Measurements from ENCODE around the gene MYF6.

Gene MYF6

GRCh38 chr12:80709811-80710726, 2.6 kb downstream of the MYF6 start:
- H3K4me3 ChIP-seq (ENCODE audit: low read depth, low read length), result no peak overlapping the region
- in situ Hi-C loops (cut with HindIII; ENCODE audit: low sequenced_read_pairs), result no loop called here
- peak; percentile 31 for TF ChIP-seq CTCF (IDR thresholded peaks at IDR 0.05; ENCODE audit: low read depth, low read length, missing control alignments)
- no peak for DNase-seq (ENCODE audit: low read depth)

DNA sequence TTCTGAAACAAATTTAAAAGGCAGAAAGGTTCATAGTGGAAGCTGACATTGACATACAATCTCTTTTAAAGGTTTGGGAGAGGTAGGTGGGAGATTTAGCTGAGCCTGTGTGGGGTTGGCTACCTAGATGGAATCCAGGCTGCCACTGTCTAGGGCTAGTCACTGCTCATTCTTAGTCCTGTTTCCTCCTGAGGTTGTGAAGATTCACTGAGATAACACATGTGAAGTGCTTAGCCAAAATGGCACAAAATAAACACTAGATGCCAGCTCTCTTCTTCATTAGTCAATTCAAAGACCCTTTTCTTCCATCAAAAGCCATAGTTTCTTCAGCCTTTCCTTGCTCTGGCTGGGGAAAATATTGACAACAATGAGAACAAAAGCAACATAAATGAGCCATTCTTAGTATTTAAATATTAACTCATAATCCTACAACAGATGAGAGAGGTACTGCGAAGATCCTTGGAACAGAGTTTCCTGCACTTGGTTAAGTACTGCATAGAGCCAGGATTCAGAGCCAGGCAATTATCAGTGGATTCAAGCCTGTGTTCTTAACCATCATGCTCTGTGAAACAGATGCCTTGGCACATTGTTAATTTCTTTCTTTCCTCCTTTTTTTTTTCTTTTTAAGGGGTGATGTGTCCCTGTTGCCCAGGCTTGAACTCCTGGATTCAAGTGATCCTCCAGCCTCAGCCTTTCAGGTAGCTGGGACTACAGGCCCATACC, 3.5 kb downstream of the MYF6 start:
- no peak overlapping the region for H3K4me3 ChIP-seq (ENCODE audit: low read depth, low read length)
- in situ Hi-C loops (cut with HindIII; ENCODE audit: low sequenced_read_pairs), result no loop called here
- DNase-seq (ENCODE audit: low read depth), result no peak
- no peak for TF ChIP-seq CTCF (IDR thresholded peaks at IDR 0.05; ENCODE audit: low read depth, low read length, missing control alignments)

GRCh38 chr12:80711866-80712265, 4.4 kb downstream of the MYF6 start:
- in situ Hi-C loops (cut with HindIII; ENCODE audit: low sequenced_read_pairs), result no loop called here
- no peak overlapping the region for H3K4me3 ChIP-seq (ENCODE audit: low read depth, low read length)
- no peak for TF ChIP-seq CTCF (IDR thresholded peaks at IDR 0.05; ENCODE audit: low read depth, low read length, missing control alignments)
- no peak for DNase-seq (ENCODE audit: low read depth)

- TF ChIP-seq CTCF (IDR thresholded peaks at IDR 0.05; ENCODE audit: low read depth, low read length, missing control alignments), result no peak
- in situ Hi-C loops (cut with HindIII; ENCODE audit: low sequenced_read_pairs), result no loop called here
- no peak overlapping the region for H3K4me3 ChIP-seq (ENCODE audit: low read depth, low read length)
- no peak for DNase-seq (ENCODE audit: low read depth)
Observed at GRCh38 chr12:80712866-80713265, 5.4 kb downstream of the MYF6 start.

GRCh38 chr12:80713419-80713818, 6.0 kb downstream of the MYF6 start:
- no peak for DNase-seq (ENCODE audit: low read depth)
- in situ Hi-C loops (cut with HindIII; ENCODE audit: low sequenced_read_pairs), result no loop called here
- no peak for TF ChIP-seq CTCF (IDR thresholded peaks at IDR 0.05; ENCODE audit: low read depth, low read length, missing control alignments)
- H3K4me3 ChIP-seq (ENCODE audit: low read depth, low read length), result no peak overlapping the region

- peak overlapping the region; percentile 13 for H3K4me3 ChIP-seq (ENCODE audit: low read depth, low read length)
- in situ Hi-C loops (cut with HindIII; ENCODE audit: low sequenced_read_pairs), result no loop called here
- no peak for TF ChIP-seq CTCF (IDR thresholded peaks at IDR 0.05; ENCODE audit: low read depth, low read length, missing control alignments)
- DNase-seq (ENCODE audit: low read depth), result no peak
Observed at GRCh38 chr12:80714055-80714454, 6.6 kb downstream of the MYF6 start.
